ENCODE measurements around the gene FNDC5.

DNA sequence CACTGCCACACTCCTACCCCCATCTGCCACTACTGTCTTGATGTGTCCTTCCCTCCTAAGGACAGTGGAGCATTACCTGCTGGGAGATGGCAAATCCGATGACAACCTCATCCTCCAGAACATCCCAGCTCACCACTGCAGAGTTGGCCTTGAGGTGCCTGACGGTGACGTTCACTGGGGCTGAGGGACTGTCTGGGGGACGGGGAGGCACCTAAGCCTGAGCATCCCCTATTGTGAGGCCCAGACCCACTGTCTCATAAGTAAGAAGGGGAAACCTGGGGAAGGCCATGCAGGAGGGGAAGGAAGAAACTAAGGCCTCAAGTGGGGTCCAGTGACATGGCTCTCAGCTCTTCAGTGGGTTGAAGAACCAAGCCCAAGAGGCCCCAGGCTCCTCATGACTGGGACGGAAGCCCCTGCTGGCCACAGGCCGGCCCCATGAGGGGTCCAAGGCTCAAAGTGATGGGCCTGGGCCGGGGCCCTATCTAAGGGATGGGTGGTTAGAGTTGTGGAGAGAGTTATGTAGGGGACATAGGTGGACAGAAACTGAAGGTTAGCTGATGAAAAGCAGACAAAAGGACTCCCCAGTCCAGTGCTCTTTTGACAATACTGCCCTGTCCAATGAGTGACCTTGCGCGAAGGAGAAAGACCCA is 1.8 kb downstream of the FNDC5 start:
- TF ChIP-seq EP300 (IDR thresholded peaks at IDR 0.05; ENCODE audit: low read length): no peak
- TF ChIP-seq CHD2 (IDR thresholded peaks at IDR 0.05; ENCODE audit: low read depth, low read length): no peak
- no peak for TF ChIP-seq ARID3B (CRISPR knock-in tag; IDR thresholded peaks at IDR 0.05; ENCODE audit: borderline replicate concordance)
- TF ChIP-seq E2F1 (CRISPR knock-in tag; IDR thresholded peaks at IDR 0.05): no peak
- no peak for TF ChIP-seq FOXK1 (CRISPR knock-in tag; IDR thresholded peaks at IDR 0.05; ENCODE audit: borderline replicate concordance)
- no peak for TF ChIP-seq GATAD2A (IDR thresholded peaks at IDR 0.05)
- TF ChIP-seq NFYB (IDR thresholded peaks at IDR 0.05; ENCODE audit: extremely low read depth, insufficient read length): no peak
- no peak for TF ChIP-seq NKRF (IDR thresholded peaks at IDR 0.05; ENCODE audit: borderline replicate concordance)
- TF ChIP-seq TFAP4 (CRISPR knock-in tag; IDR thresholded peaks at IDR 0.05; ENCODE audit: borderline replicate concordance): no peak
- TF ChIP-seq POLR2A (conservative IDR thresholded peaks at IDR 0.05): no peak
- no peak for TF ChIP-seq ELF4 (CRISPR knock-in tag; IDR thresholded peaks at IDR 0.05)

Measured in K562 (cell line).